Sigmoid colon (tissue), 7 donors: ENCODE measurements around the gene DARS1. TPM values are rescaled to one million over a fixed set of nuclear protein-coding genes. Genes with fewer than 3 reads are reported as not detected.

ENCODE experiments used
- DNase-seq: peaks from one replicate; pipeline ENCODE4 v3.0.0-alpha.2; 2019
- H3K27ac ChIP-seq, 4 donors: fragments of 200-600 bp; sonication (generic); one replicate each; pipeline ENCODE4 v1.5.1; 2016 to 2019; ENCODE audit warnings: mild to moderate bottlenecking in 1 of 4
- H3K27me3 ChIP-seq, 3 donors: fragments of 200-600 bp; sonication (generic); one replicate each; pipeline ENCODE4 v1.5.1; 2019; ENCODE audit warnings: mild to moderate bottlenecking in 1 of 3
- H3K36me3 ChIP-seq, 4 donors: fragments of 200-600 bp; sonication (generic); one replicate each; pipeline ENCODE4 v1.5.1; 2016 to 2019
- H3K4me1 ChIP-seq, 4 donors: fragments of 200-600 bp; sonication (generic); one replicate each; pipeline ENCODE4 v1.5.1; 2017 to 2019
- H3K4me3 ChIP-seq, 4 donors: fragments of 200-600 bp; sonication (generic); one replicate each; pipeline ENCODE4 v1.5.1; 2017 to 2019; ENCODE audit warnings: mild to moderate bottlenecking in 2 of 4, moderate library complexity in 1 of 4
- H3K9me3 ChIP-seq, 4 donors: fragments of 200-600 bp in 3 of 4; sonication (generic) in 3 of 4; one replicate each; pipeline versions ENCODE4 v1.5.1 to v1.6.1; 2013 to 2019
- EP300 ChIP-seq, 4 donors: sonication (generic); formaldehyde crosslinking; IDR thresholded peaks; one replicate each; pipeline ENCODE4 v1.6.1; 2017; ENCODE audit warnings: antibody characterized with exemption in 4 of 4
- POLR2A ChIP-seq, 2 donors: fragments of 450-650 bp; IDR thresholded peaks; one replicate each; pipeline ENCODE4 v1.6.1; 2016; ENCODE audit warnings: antibody characterized with exemption in 2 of 2, mild to moderate bottlenecking in 2 of 2, moderate library complexity in 2 of 2
- POLR2AphosphoS5 ChIP-seq, 4 donors: sonication (generic); formaldehyde crosslinking; IDR thresholded peaks; one replicate each; pipeline ENCODE4 v1.6.1; 2017; ENCODE audit warnings: antibody characterized with exemption in 4 of 4
- WGBS, 2 donors: extraction: QIAGEN DNeasy Blood & Tissue Kit; methylation state at CpG; one replicate each; pipeline ENCODE4 v1.1.7; 2013; 5-methylcytosine and 5-hydroxymethylcytosine counted together
- intact Hi-C: fragments of 100-400 bp; cut with DNase I; formaldehyde crosslinking; loops from one replicate; pipeline ENCODE4 v1.15.1; 2023
- polyA plus RNA-seq, 3 donors: library from polyadenylated mRNA; stranded (reverse); fragments of 200-250 nt; gene quantifications; one replicate each; pipeline ENCODE4 v1.2.3, GENCODE V29; 2013
- total RNA-seq, 4 donors: library from RNA; depleted of rRNA; stranded (reverse); fragments of >200 nt; gene quantifications; one replicate each; pipeline ENCODE4 v1.1.0, GENCODE V29; 2016
- TF ChIP-seq, protein P1 (sequence below), 4 experiments: fragments of 450-650 bp in 3 of 4; fragments of 200-600 bp in 1 of 4; IDR thresholded peaks; one replicate each; pipeline ENCODE4 v1.5.1; 2016 to 2019; ENCODE audit warnings: antibody characterized with exemption in 4 of 4, mild to moderate bottlenecking in 3 of 4, moderate library complexity in 2 of 4
- donor health status: healthy with polysubstance abuse.
- donor health status: Bipolar disorder and iron deficiency.
- donor health status: healthy.

The DARS1 gene
- total and polyA plus RNA-seq, 7 donors: 31.4 to 95.6 (median 77.3) TPM

- Histone ChIP-seq H3K27ac (no peak overlapping the region), H3K9me3 (no peaks in the 10 kb centered on the region), H3K4me3 (no peak overlapping the region), H3K27me3 (no peaks in the 10 kb centered on the region), H3K36me3 (no peaks in the 10 kb centered on the region), H3K4me1 (peaks cover 0 to 26% (median 16%) of the 10 kb centered on the region in 4 donors)
- DNase-seq: no peak
- WGBS, 2 donors: 90 to 92% methylated on average over 5 of the region's 5 CpGs
- TF ChIP-seq EP300 (IDR thresholded peaks at IDR 0.05): no peak
- no peak for TF ChIP-seq POLR2A (IDR thresholded peaks at IDR 0.05)
- TF ChIP-seq, protein P1, sequence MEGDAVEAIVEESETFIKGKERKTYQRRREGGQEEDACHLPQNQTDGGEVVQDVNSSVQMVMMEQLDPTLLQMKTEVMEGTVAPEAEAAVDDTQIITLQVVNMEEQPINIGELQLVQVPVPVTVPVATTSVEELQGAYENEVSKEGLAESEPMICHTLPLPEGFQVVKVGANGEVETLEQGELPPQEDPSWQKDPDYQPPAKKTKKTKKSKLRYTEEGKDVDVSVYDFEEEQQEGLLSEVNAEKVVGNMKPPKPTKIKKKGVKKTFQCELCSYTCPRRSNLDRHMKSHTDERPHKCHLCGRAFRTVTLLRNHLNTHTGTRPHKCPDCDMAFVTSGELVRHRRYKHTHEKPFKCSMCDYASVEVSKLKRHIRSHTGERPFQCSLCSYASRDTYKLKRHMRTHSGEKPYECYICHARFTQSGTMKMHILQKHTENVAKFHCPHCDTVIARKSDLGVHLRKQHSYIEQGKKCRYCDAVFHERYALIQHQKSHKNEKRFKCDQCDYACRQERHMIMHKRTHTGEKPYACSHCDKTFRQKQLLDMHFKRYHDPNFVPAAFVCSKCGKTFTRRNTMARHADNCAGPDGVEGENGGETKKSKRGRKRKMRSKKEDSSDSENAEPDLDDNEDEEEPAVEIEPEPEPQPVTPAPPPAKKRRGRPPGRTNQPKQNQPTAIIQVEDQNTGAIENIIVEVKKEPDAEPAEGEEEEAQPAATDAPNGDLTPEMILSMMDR (IDR thresholded peaks at IDR 0.05): no peak
- TF ChIP-seq POLR2AphosphoS5 (IDR thresholded peaks at IDR 0.05): no peak
- intact Hi-C loops: no loop called here
Measured at GRCh38 chr2:135952891-135953290, 32.5 kb downstream of the DARS1 start.

GRCh38 chr2:135951041-135951583 lies 34.3 kb downstream of the DARS1 start:
- WGBS, 2 donors: 89 to 93% methylated on average over 3 of the region's 3 CpGs
- TF ChIP-seq, protein P1 (IDR thresholded peaks at IDR 0.05): no peak
- TF ChIP-seq POLR2AphosphoS5 (IDR thresholded peaks at IDR 0.05) (no peak), POLR2A (IDR thresholded peaks at IDR 0.05) (no peak), EP300 (IDR thresholded peaks at IDR 0.05) (no peak)

DNA sequence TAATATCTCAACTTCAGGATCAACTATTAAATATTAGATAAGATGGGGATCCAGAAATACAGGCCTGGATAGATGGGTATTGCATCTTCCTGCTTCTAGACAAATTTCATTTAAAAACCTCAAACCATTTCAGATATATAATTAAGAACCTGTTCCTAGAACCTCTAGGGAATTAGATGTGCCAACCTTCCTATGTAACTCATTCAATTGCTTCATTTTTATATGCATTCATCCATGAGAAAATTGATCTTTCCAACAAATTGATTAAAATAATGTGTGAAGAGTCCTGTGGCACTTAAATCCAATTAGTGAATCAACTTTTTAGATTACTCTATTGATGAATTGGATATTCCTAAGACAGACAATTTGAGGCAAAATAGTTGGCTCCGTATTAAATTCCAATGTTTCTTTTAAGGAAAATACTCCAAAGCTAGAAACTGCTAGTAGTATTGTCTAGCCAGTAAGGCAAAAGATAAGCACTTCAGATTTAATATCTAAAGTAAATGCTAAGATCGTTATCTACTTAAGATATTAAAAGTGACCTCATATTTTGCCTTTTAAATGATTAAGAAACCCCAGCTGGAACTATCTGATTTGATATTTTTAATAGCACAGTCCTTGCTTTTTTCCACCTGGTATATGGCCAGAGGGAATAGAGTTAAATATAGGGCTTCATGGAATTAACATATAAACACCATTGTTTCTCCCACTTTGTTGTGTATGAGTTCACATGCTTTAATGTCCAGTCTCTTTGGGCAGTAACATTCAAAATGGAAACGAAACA lies 35.8 kb downstream of the DARS1 start:
- peaks cover 0 to 26% (median 16%) of the 10 kb centered on the region in 4 donors for H3K4me1 ChIP-seq
- no peak overlapping the region for H3K27ac ChIP-seq
- no peak overlapping the region for H3K4me3 ChIP-seq
- intact Hi-C loops: no loop called here
- TF ChIP-seq, protein P1 (IDR thresholded peaks at IDR 0.05): no peak
- no peak for TF ChIP-seq POLR2A (IDR thresholded peaks at IDR 0.05)
- no peak for TF ChIP-seq POLR2AphosphoS5 (IDR thresholded peaks at IDR 0.05)
- TF ChIP-seq EP300 (IDR thresholded peaks at IDR 0.05): no peak
- no peaks in the 10 kb centered on the region for H3K27me3 ChIP-seq
- 84 to 87% methylated on average over 3 of the region's 3 CpGs for WGBS, 2 donors
- no peaks in the 10 kb centered on the region for H3K9me3 ChIP-seq
- no peaks in the 10 kb centered on the region for H3K36me3 ChIP-seq
- DNase-seq: no peak

More at GRCh38 chr2:135951041-135951583, 34.3 kb downstream of the DARS1 start:
- Histone ChIP-seq H3K4me1 (peaks cover 0 to 26% (median 16%) of the 10 kb centered on the region in 4 donors), H3K27me3 (no peaks in the 10 kb centered on the region), H3K4me3 (no peak overlapping the region), H3K36me3 (no peaks in the 10 kb centered on the region), H3K9me3 (no peaks in the 10 kb centered on the region), H3K27ac (no peak overlapping the region)
- no peak for DNase-seq
- intact Hi-C loops: no loop called here

DNA sequence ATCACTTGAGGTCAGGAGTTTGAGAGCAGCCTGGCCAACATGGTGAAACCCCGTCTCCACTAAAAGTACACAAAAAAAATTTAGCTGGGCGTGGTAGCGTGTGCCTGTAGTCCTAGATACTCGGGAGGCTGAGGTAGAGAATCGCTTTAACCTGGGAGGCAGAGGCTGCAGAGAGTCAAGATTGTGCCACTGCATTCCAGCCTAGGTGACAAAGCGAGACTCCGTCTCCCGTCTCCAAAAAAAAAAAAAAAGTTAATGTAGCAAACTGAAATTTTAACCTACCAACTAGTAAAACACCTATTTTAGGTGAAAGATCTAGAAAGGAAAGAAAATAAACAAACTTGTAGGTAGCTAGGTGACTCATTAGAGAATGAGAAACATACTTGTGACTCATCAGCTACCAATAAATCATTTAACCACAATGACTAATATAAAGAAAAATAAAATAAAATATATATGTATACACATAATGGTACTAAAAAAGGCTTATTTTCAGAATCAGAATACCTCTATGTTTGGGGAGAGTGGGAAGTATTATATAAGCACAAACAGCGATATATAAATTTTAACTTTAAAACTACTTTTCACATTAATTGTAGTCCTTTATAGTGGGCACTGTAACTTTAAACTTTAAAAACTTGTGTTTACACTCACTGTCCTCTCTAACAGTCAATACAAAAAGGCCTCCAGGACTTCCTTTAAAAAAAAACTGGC lies 36.6 kb downstream of the DARS1 start:
- Histone ChIP-seq H3K36me3 (no peaks in the 10 kb centered on the region), H3K4me1 (peaks cover 0 to 26% (median 16%) of the 10 kb centered on the region in 4 donors), H3K9me3 (no peaks in the 10 kb centered on the region), H3K4me3 (no peak overlapping the region), H3K27me3 (no peaks in the 10 kb centered on the region), H3K27ac (no peak overlapping the region)
- no peak for TF ChIP-seq EP300 (IDR thresholded peaks at IDR 0.05)
- no peak for TF ChIP-seq POLR2A (IDR thresholded peaks at IDR 0.05)
- no peak for TF ChIP-seq POLR2AphosphoS5 (IDR thresholded peaks at IDR 0.05)
- TF ChIP-seq, protein P1 (IDR thresholded peaks at IDR 0.05): no peak
- 85% methylated on average over 9 of the region's 9 CpGs for WGBS, 2 donors
- DNase-seq: no peak
- intact Hi-C loops: no loop called here
